Measurements from ENCODE around the gene VIM.

DNA sequence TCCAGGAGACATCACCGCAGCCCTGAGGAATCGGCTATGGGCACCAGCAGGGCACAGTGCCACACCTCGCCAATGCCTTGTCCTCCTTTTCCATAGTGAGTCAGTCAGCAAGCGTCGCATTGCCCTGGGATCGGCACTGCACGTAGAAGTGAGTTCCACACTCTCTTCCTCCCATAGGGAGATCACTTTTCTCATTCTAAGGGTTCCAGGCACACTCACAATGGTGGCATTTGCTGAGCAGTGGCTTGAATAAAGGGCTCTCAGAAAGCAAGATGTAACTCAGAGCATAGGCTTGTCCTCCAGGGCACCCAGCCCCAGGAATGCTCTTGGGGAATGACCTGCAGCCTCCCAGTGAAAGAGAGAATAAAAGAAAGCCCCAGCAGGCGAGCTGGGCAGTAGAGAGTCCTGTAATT lies 1.1 kb upstream of the VIM start:
- TF ChIP-seq POLR2A (IDR thresholded peaks at IDR 0.05) (no peak), CTCF (IDR thresholded peaks at IDR 0.05) (no peak), POLR2AphosphoS5 (IDR thresholded peaks at IDR 0.05) (no peak)
